Measurements from ENCODE around the gene P3H2.

P3H2 gene

DNA sequence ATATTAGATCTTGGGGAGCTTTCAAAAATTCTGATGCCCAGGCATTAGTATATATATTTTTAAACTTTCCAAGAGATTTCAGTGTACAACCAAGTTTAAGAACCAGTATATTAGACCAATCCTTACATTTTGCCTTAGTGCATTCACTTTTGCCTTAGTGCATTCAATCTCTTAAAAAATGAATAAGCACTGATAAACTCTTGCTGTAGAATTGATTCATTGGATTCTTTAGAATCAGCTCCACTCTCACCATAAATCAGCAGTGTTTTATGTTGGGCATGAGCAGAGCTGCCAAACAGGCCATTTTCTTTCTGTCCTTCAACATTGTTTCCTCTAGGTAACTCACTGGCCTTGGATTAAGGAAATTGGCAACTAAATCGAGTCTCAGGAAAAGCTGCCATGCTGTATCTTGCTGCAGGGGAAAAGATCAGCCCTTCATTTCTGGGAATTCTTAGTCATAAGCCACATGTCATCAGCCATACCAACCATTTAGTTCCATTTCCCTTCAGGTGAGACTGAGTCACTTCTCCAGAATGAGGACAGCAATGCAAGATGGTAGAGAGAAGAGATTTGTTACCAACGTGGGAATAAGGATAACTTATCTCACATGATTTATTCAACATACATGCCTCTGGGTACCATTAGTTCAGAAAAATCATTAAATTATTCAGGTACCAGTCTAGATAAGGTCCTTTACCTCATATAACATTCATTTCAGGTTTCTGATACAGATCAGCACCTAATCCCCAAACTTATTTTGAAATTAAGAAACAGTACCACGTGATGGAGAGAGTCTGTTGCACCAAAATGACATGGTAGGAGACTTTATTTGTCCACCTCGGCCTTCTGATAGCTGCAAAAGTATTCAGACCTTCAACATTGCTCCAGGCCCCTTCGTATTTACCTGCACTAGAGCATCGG, 192.5 kb downstream of the P3H2 start:
- in situ Hi-C loops (cut with HindIII; ENCODE audit: low sequenced_read_pairs): no loop called here
- TF ChIP-seq, protein P1, sequence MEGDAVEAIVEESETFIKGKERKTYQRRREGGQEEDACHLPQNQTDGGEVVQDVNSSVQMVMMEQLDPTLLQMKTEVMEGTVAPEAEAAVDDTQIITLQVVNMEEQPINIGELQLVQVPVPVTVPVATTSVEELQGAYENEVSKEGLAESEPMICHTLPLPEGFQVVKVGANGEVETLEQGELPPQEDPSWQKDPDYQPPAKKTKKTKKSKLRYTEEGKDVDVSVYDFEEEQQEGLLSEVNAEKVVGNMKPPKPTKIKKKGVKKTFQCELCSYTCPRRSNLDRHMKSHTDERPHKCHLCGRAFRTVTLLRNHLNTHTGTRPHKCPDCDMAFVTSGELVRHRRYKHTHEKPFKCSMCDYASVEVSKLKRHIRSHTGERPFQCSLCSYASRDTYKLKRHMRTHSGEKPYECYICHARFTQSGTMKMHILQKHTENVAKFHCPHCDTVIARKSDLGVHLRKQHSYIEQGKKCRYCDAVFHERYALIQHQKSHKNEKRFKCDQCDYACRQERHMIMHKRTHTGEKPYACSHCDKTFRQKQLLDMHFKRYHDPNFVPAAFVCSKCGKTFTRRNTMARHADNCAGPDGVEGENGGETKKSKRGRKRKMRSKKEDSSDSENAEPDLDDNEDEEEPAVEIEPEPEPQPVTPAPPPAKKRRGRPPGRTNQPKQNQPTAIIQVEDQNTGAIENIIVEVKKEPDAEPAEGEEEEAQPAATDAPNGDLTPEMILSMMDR (IDR thresholded peaks at IDR 0.05; ENCODE audit: low read depth, low read length, missing control alignments): no peak
- H3K4me3 ChIP-seq (ENCODE audit: low read depth, low read length): no peak overlapping the region
- DNase-seq (ENCODE audit: low read depth): no peak

DNA sequence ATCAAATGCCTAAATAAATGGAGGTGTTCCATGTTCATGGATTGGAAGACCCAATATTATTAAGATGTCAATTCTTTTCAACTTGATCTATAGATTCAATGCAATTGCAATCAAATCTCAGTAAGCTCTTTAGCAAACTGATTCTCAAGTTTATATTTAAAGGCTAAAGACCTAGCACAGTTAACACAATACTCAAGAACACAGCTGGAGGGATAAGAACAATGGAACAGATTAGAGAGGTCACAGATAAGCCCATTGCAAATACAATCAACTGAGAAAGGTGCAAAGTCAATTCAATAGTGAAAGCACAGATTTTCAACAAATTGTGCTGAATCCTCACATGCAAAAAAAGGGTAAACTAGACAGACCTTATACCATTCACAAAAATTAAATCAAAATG, 198.9 kb downstream of the P3H2 start:
- H3K4me3 ChIP-seq (ENCODE audit: low read depth, low read length): no peak overlapping the region
- no peak for DNase-seq (ENCODE audit: low read depth)
- in situ Hi-C loops (cut with HindIII; ENCODE audit: low sequenced_read_pairs): no loop called here
- TF ChIP-seq, protein P1 (IDR thresholded peaks at IDR 0.05; ENCODE audit: low read depth, low read length, missing control alignments): no peak

DNA sequence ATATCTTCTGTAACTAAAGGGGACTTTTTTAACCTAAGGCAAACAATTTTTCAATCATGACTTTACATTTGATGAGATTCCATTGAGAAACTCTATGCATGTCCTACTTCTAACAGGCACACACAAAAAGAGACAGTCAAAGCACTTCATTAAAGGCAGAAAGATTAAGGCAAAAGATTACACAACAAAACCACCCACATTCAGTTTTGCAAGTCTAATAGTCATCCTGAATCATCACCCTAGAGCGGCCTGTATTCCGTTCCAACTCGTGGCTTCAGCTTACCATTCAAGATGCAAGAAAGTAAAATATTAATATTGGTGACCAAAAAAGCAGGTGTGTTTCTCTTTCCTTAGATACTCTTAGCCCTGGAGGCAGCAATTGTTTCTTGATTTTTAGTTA, 205.9 kb downstream of the P3H2 start:
- in situ Hi-C loops (cut with HindIII; ENCODE audit: low sequenced_read_pairs): no loop called here
- peak; percentile 72 for DNase-seq (ENCODE audit: low read depth)
- H3K4me3 ChIP-seq (ENCODE audit: low read depth, low read length): no peak overlapping the region
- TF ChIP-seq, protein P1 (IDR thresholded peaks at IDR 0.05; ENCODE audit: low read depth, low read length, missing control alignments): no peak

DNA sequence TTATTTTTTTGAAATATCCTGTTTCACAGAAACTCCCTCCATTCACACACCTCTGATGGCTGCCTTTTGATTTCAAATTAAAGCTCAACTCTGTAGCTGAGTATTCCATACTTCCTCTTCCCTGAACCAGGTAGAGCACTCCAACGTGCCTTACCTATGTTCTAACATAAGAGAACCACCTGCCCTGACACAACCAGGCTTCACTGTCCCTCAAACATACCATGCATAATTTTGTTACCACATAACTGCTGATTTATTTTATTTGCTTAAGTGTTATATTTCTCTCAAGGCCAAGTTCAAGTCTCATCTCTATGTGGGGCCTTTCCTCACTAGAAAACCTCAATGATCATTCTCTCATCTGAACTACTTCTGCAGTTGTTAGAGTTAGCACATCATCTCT, 209.7 kb downstream of the P3H2 start:
- in situ Hi-C loops (cut with HindIII; ENCODE audit: low sequenced_read_pairs): no loop called here
- no peak overlapping the region for H3K4me3 ChIP-seq (ENCODE audit: low read depth, low read length)
- TF ChIP-seq, protein P1 (IDR thresholded peaks at IDR 0.05; ENCODE audit: low read depth, low read length, missing control alignments): no peak
- DNase-seq (ENCODE audit: low read depth): no peak

DNA sequence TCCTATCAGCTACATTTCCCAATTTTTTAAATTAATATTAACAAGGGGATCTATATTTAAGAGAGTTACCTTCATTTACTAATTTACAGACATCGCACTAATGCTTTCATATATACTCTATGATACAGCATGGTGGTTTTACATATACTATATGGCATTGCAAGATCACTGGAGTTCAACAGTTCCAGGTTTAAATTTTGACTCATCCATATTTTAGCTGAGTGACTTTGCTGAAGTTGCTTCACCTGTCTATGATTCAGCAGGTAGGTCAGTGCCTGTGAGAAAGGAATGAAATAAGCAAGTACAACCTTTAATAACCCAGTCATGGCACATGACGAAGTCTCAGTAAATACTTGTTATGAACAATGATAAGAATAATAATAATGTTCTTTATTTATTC, 211.1 kb downstream of the P3H2 start:
- TF ChIP-seq, protein P1 (IDR thresholded peaks at IDR 0.05; ENCODE audit: low read depth, low read length, missing control alignments): no peak
- in situ Hi-C loops (cut with HindIII; ENCODE audit: low sequenced_read_pairs): no loop called here
- no peak overlapping the region for H3K4me3 ChIP-seq (ENCODE audit: low read depth, low read length)
- no peak for DNase-seq (ENCODE audit: low read depth)

DNA sequence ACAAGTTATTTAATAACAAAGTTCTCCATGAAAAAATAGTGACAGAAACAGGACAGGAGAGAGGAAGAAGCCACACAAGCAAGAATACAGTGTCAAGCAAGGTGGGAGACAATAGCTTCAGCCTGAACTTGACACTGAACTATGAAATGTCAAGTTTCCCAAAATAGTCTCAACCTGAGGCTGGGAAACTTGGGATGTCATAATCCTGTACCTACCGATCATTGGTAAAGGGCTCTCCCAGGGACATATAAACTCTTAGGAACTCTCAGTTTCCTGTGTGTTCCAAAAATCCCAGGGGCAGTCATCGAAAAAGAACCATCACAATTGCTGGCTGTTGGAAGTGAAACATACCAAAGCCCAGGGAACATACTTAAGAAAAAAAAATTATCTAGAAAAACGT, 211.6 kb downstream of the P3H2 start:
- DNase-seq (ENCODE audit: low read depth): no peak
- no peak overlapping the region for H3K4me3 ChIP-seq (ENCODE audit: low read depth, low read length)
- TF ChIP-seq, protein P1 (IDR thresholded peaks at IDR 0.05; ENCODE audit: low read depth, low read length, missing control alignments): no peak
- in situ Hi-C loops (cut with HindIII; ENCODE audit: low sequenced_read_pairs): no loop called here
